B cell (primary cell): ENCODE data around the gene LIPA. TPM values are rescaled to one million over a fixed set of nuclear protein-coding genes. Genes with fewer than 3 reads are reported as not detected.

Experiments used
- ATAC-seq: fragments of 200-7000 bp; cut with Tn5 transposase; one replicate; pipeline ENCODE4 v1.10.0; 2021; ENCODE audit warnings: low read depth, mild to moderate bottlenecking, moderate number of reproducible peaks, moderate library complexity
- CTCF ChIA-PET: fragments of 350-600 bp; sonication (Branson Sonifier 250); formaldehyde crosslinking; loops from one replicate; lab custom pipeline; 2021; ENCODE audit warnings: antibody characterized with exemption, inconsistent platforms; lab: Charles Lee
- POLR2A ChIA-PET: fragments of 350-600 bp; sonication (Branson Sonifier 250); formaldehyde crosslinking; loops from one replicate; lab custom pipeline; 2021; ENCODE audit warnings: antibody characterized with exemption; lab: Charles Lee
- DNase-seq: peaks from one replicate; pipeline ENCODE4 v3.0.0; 2013
- H2AFZ ChIP-seq: 2 replicates; pipeline ENCODE4 v1.6.1; 2012; ENCODE audit warnings: mild to moderate bottlenecking, low read depth, low read length; ENCODE audit not compliant: insufficient read depth, poor library complexity, severe bottlenecking
- H3K27ac ChIP-seq, 2 donors: 1 replicate in 1 of 2; 2 replicates in 1 of 2; pipeline ENCODE4 v1.5.1; 2012 to 2013; ENCODE audit warnings: low read length in 2 of 2, mild to moderate bottlenecking in 2 of 2, moderate library complexity in 1 of 2
- H3K27me3 ChIP-seq, 4 experiments: fragments of 200-600 bp in 1 of 4; sonication (generic) in 1 of 4; replicated peaks in 1 of 4; 1 replicate in 2 of 4; 2 replicates in 2 of 4; pipeline versions ENCODE4 v1.6.1 to v1.7.0; 2013 to 2016; ENCODE audit warnings: low read length in 3 of 4, mild to moderate bottlenecking in 2 of 4, mixed read lengths in 1 of 4, moderate library complexity in 1 of 4; ENCODE audit not compliant: insufficient read depth in 4 of 4, control insufficient read depth in 3 of 4; ENCODE audit errors: control extremely low read depth in 1 of 4
- H3K36me3 ChIP-seq, 2 experiments: replicated peaks in 1 of 2; 1 replicate in 1 of 2; 2 replicates in 1 of 2; pipeline versions ENCODE4 v1.6.1 to v1.7.1; 2013; ENCODE audit warnings: low read length in 1 of 2; ENCODE audit not compliant: insufficient read depth in 2 of 2, control insufficient read depth in 1 of 2; ENCODE audit errors: control extremely low read depth in 1 of 2, extremely low read depth in 1 of 2
- H3K4me1 ChIP-seq, 2 donors: fragments of 200-600 bp in 1 of 2; sonication (generic) in 1 of 2; 1 replicate in 1 of 2; 2 replicates in 1 of 2; pipeline versions ENCODE4 v1.5.1 to v1.6.1; 2013 to 2017; ENCODE audit warnings: low read length in 2 of 2; ENCODE audit not compliant: control insufficient read depth in 2 of 2, insufficient read depth in 2 of 2
- H3K4me2 ChIP-seq: replicated peaks from 2 replicates; pipeline ENCODE3; 2012; ENCODE audit warnings: mild to moderate bottlenecking, low read depth, low read length; ENCODE audit not compliant: poor library complexity, severe bottlenecking
- H3K4me3 ChIP-seq, 5 experiments: fragments of 200-600 bp in 1 of 5; sonication (generic) in 1 of 5; 1 replicate in 3 of 5; 2 replicates in 2 of 5; pipeline versions ENCODE4 v1.5.1 to v1.7.0; 2011 to 2016; ENCODE audit warnings: low read length in 4 of 5, mild to moderate bottlenecking in 4 of 5, low read depth in 2 of 5, control low read depth in 1 of 5, moderate library complexity in 1 of 5; ENCODE audit not compliant: insufficient read depth in 1 of 5; ENCODE audit errors: control extremely low read depth in 1 of 5, extremely low read depth in 1 of 5
- H3K79me2 ChIP-seq: fragments of 200-600 bp; sonication (generic); one replicate; pipeline ENCODE4 v1.6.0; 2016; ENCODE audit warnings: low read length; ENCODE audit not compliant: control insufficient read depth, insufficient read depth
- H3K9ac ChIP-seq: fragments of 200-600 bp; sonication (generic); 2 replicates; pipeline ENCODE4 v1.6.1; 2017; ENCODE audit warnings: mild to moderate bottlenecking, low read length, moderate library complexity
- H3K9me3 ChIP-seq, 3 donors: one replicate each; pipeline versions ENCODE4 v1.6.1 to v1.7.1; 2013; ENCODE audit warnings: low read length in 2 of 3; ENCODE audit not compliant: control insufficient read depth in 2 of 3, insufficient read depth in 1 of 3; ENCODE audit errors: control extremely low read depth in 1 of 3
- H4K20me1 ChIP-seq: 2 replicates; pipeline ENCODE4 v1.6.0; 2012; ENCODE audit warnings: mild to moderate bottlenecking, low read length; ENCODE audit not compliant: insufficient read depth, control insufficient read depth, poor library complexity, severe bottlenecking
- H3K27ac Mint-ChIP-seq: one replicate; pipeline ENCODE4 v1.8.0; 2021; ENCODE audit warnings: mixed read lengths
- H3K27me3 Mint-ChIP-seq: one replicate; pipeline ENCODE4 v1.8.0; 2021; ENCODE audit warnings: mixed read lengths
- H3K4me1 Mint-ChIP-seq: one replicate; pipeline ENCODE4 v1.8.0; 2021; ENCODE audit warnings: mixed read lengths
- H3K4me3 Mint-ChIP-seq: one replicate; pipeline ENCODE4 v1.8.0; 2021; ENCODE audit warnings: mixed read lengths
- H3K9me3 Mint-ChIP-seq: one replicate; pipeline ENCODE4 v1.8.0; 2022; ENCODE audit warnings: mixed read lengths; ENCODE audit not compliant: insufficient read depth
- EZH2 ChIP-seq: IDR thresholded peaks from 2 replicates; pipeline ENCODE4 v1.6.1; 2012; ENCODE audit warnings: borderline replicate concordance, low read depth, mild to moderate bottlenecking, moderate library complexity, low read length; ENCODE audit not compliant: insufficient read depth, poor library complexity, severe bottlenecking
- WGBS: methylation state at CpG from one replicate; pipeline ENCODE4 v1.1.5; 2013; ENCODE audit warnings: missing lambda C conversion rate; ENCODE audit not compliant: insufficient coverage; 5-methylcytosine and 5-hydroxymethylcytosine counted together
- intact Hi-C: fragments of 100-400 bp; cut with micrococcal nuclease; formaldehyde crosslinking; loops from one replicate; pipeline ENCODE4 v1.10.0; 2022
- polyA plus RNA-seq: library from polyadenylated mRNA; depleted of rRNA; stranded (reverse); fragments of >200 nt; gene quantifications from 2 replicates; pipeline ENCODE4 v1.2.3, GENCODE V29; 2012
- total RNA-seq, 2 donors: library from RNA; stranded (reverse); fragments of 120-200 nt in 1 of 2; gene quantifications; 1 replicate in 1 of 2; 2 replicates in 1 of 2; pipeline versions ENCODE4 v1.2.3 to v1.2.4, GENCODE V29; 2013 to 2022
- TF ChIP-seq, protein P1 (sequence below): fragments of 200-600 bp; IDR thresholded peaks from one replicate; pipeline ENCODE4 v1.8.0; 2022; ENCODE audit warnings: antibody characterized with exemption, mild to moderate bottlenecking

Gene LIPA
- total and polyA plus RNA-seq, 2 donors (not counting 1 experiment from before 2014, with no cell fraction given): 16.4 to 36.5 TPM

DNA sequence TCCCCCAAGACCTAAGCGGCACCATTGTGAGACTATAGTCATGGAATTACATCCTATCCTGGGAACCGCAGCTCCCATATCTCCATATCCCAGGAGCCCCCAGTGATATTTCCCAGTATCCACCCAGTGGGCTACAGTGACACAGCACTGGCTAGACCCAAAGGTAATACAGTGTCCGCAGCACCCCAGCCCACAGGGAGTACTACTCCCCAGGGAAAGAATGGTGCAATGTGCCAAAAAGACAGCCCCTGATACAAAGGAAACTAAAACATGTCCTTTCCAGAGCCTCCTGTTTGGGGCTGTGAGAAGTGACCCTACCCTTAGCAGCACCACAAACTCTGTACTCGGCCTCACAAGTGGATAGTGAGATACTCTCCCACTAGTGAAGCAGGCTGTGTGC lies 45.8 kb upstream of the LIPA start:
- ATAC-seq (no peak), DNase-seq (no peak)
- H2AFZ ChIP-seq: no peak overlapping the region
- WGBS: 87% methylated on average over 3 of the region's 4 CpGs
- no peak overlapping the region for H3K4me3 ChIP-seq
- no peak overlapping the region for H3K4me3 Mint-ChIP-seq
- H3K36me3 ChIP-seq: no peaks in the 10 kb centered on the region
- H3K9ac ChIP-seq: no peak overlapping the region
- peaks cover 17% of the 10 kb centered on the region for H3K79me2 ChIP-seq
- H3K9me3 ChIP-seq: peaks cover 2 to 12% (median 3%) of the 10 kb centered on the region in 3 donors
- peaks cover 29 to 32% of the 10 kb centered on the region in 2 donors for H3K4me1 ChIP-seq
- ChIA-PET POLR2A (no interaction called here), CTCF (interaction anchor here (1.0 to 2.8 kb wide), 2 partner anchors 8 to 71 kb away, joined by 3 to 15 read pairs; no protein-coding TSS in a partner anchor)
- H3K27me3 Mint-ChIP-seq: no peaks in the 10 kb centered on the region
- H3K27ac Mint-ChIP-seq: peak overlapping the region; percentile 93
- H4K20me1 ChIP-seq: no peaks in the 10 kb centered on the region
- intact Hi-C loops: no loop called here
- TF ChIP-seq, protein P1, sequence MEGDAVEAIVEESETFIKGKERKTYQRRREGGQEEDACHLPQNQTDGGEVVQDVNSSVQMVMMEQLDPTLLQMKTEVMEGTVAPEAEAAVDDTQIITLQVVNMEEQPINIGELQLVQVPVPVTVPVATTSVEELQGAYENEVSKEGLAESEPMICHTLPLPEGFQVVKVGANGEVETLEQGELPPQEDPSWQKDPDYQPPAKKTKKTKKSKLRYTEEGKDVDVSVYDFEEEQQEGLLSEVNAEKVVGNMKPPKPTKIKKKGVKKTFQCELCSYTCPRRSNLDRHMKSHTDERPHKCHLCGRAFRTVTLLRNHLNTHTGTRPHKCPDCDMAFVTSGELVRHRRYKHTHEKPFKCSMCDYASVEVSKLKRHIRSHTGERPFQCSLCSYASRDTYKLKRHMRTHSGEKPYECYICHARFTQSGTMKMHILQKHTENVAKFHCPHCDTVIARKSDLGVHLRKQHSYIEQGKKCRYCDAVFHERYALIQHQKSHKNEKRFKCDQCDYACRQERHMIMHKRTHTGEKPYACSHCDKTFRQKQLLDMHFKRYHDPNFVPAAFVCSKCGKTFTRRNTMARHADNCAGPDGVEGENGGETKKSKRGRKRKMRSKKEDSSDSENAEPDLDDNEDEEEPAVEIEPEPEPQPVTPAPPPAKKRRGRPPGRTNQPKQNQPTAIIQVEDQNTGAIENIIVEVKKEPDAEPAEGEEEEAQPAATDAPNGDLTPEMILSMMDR: no peak
- no peak for TF ChIP-seq EZH2
- no peaks in the 10 kb centered on the region for H3K9me3 Mint-ChIP-seq
- no peaks in the 10 kb centered on the region for H3K27me3 ChIP-seq
- peak overlapping the region; percentile 63 for H3K4me2 ChIP-seq
- peak overlapping the region in 1 of 2 donors; percentile 68 for H3K27ac ChIP-seq
- H3K4me1 Mint-ChIP-seq: peaks cover 42% of the 10 kb centered on the region

DNA sequence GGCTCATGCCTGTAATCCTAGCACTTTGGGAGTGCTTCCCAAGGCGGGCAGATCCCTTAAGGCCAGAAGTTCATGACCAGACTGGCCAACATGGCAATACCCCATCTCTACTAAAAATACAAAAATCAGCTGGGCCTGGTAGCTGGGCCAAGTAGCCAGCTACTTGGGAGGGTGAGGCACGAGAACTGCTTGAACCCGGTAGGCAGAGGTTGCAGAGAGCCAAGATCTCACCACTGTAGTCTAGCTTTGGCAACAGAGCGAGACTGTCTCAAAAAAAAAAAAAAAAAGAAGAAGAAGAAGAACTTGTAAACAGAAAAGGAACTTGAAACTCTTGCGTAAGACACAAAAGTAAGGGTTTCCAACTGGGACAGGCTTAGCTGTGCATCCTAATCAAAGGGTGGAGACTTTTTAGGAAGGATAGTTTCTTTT lies 44.7 kb upstream of the LIPA start:
- ATAC-seq: peak; percentile 74
- Histone ChIP-seq H3K9me3 (peaks cover 2 to 12% (median 3%) of the 10 kb centered on the region in 3 donors), H3K36me3 (no peaks in the 10 kb centered on the region), H4K20me1 (no peaks in the 10 kb centered on the region), H3K27ac (peak overlapping the region; percentile 34 to 68), H3K79me2 (peaks cover 17% of the 10 kb centered on the region), H3K9ac (no peak overlapping the region), H3K4me2 (peak overlapping the region; percentile 63), H3K4me3 (no peak overlapping the region), H2AFZ (peak overlapping the region; percentile 47), H3K4me1 (peaks cover 27 to 28% of the 10 kb centered on the region in 2 donors), H3K27me3 (no peaks in the 10 kb centered on the region)
- Mint-ChIP-seq H3K4me3 (peak overlapping the region; percentile 55), H3K27ac (peak overlapping the region; percentile 93), H3K27me3 (no peaks in the 10 kb centered on the region), H3K9me3 (no peaks in the 10 kb centered on the region), H3K4me1 (peaks cover 32% of the 10 kb centered on the region)
- ChIA-PET POLR2A (interaction anchor here (0.6 kb wide), 1 partner anchor 338 kb away, joined by 4 read pairs; no protein-coding TSS in a partner anchor), CTCF (interaction anchor here (1.0 to 2.8 kb wide), 2 partner anchors 9 to 72 kb away, joined by 3 to 15 read pairs; no protein-coding TSS in a partner anchor)
- intact Hi-C loops: no loop called here
- WGBS: 25% methylated on average over 4 of the region's 5 CpGs
- TF ChIP-seq, protein P1: no peak
- no peak for TF ChIP-seq EZH2
- DNase-seq: peak; percentile 66
